Keratinocyte (primary cell): ENCODE results near the gene VIPR2. TPM values are rescaled to one million over a fixed set of nuclear protein-coding genes. Genes with fewer than 3 reads are reported as not detected.

ENCODE experiments used
- DNase-seq: peaks from one replicate; pipeline ENCODE4 v3.0.0-alpha.2; 2011; ENCODE audit warnings: low read depth, missing footprints, low spot score
- FAIRE-seq: peaks from 2 replicates; lab custom pipeline; 2011; peaks lifted over from hg19 to GRCh38; lab: Jason Lieb, UNC
- H2AFZ ChIP-seq: 2 replicates; pipeline ENCODE4 v1.6.0; 2012; ENCODE audit warnings: low read length, control low read depth, inconsistent platforms; ENCODE audit not compliant: control insufficient read depth
- H3K27ac ChIP-seq: 2 replicates; pipeline ENCODE4 v1.5.1; 2011; ENCODE audit warnings: low read length; ENCODE audit not compliant: control insufficient read depth, insufficient read depth
- H3K27me3 ChIP-seq: 3 replicates; pipeline ENCODE4 v1.6.0; 2011; ENCODE audit warnings: low read length; ENCODE audit not compliant: control insufficient read depth, insufficient read depth; ENCODE audit errors: extremely low read depth
- H3K36me3 ChIP-seq, 2 experiments: 2 replicates in 1 of 2; 3 replicates in 1 of 2; pipeline ENCODE4 v1.5.1; 2011; ENCODE audit warnings: low read length in 2 of 2, mild to moderate bottlenecking in 1 of 2; ENCODE audit not compliant: control insufficient read depth in 2 of 2, insufficient read depth in 2 of 2; ENCODE audit errors: extremely low read depth in 1 of 2
- H3K4me1 ChIP-seq: 3 replicates; pipeline ENCODE4 v1.5.1; 2011; ENCODE audit warnings: low read length; ENCODE audit not compliant: control insufficient read depth, insufficient read depth; ENCODE audit errors: extremely low read depth
- H3K4me2 ChIP-seq: 3 replicates; pipeline ENCODE4 v1.6.0; 2011; ENCODE audit warnings: low read depth, low read length; ENCODE audit not compliant: control insufficient read depth, insufficient read depth; ENCODE audit errors: extremely low read depth
- H3K4me3 ChIP-seq, 3 experiments: fragments of 200-600 bp in 1 of 3; sonication (generic) in 1 of 3; 2 replicates in 2 of 3; 3 replicates in 1 of 3; pipeline ENCODE4 v1.5.1; 2011 to 2016; ENCODE audit warnings: low read length in 3 of 3, mild to moderate bottlenecking in 3 of 3, control low read depth in 2 of 3, inconsistent platforms in 1 of 3, low read depth in 1 of 3, mixed read lengths in 1 of 3, mixed run types in 1 of 3, moderate library complexity in 1 of 3; ENCODE audit not compliant: control insufficient read depth in 2 of 3, insufficient read depth in 2 of 3; ENCODE audit errors: extremely low read depth in 1 of 3
- H3K79me2 ChIP-seq: 2 replicates; pipeline ENCODE4 v1.6.0; 2012; ENCODE audit warnings: low read length; ENCODE audit not compliant: control insufficient read depth, insufficient read depth
- H3K9ac ChIP-seq: 3 replicates; pipeline ENCODE4 v1.6.0; 2011; ENCODE audit warnings: low read length; ENCODE audit not compliant: control insufficient read depth, insufficient read depth; ENCODE audit errors: extremely low read depth
- H3K9me1 ChIP-seq: 3 replicates; pipeline ENCODE4 v1.6.0; 2011; ENCODE audit warnings: low read length; ENCODE audit not compliant: control insufficient read depth, insufficient read depth; ENCODE audit errors: extremely low read depth
- H3K9me3 ChIP-seq: 2 replicates; pipeline ENCODE4 v1.5.1; 2012; ENCODE audit warnings: low read depth, low read length; ENCODE audit not compliant: control insufficient read depth
- H4K20me1 ChIP-seq: 3 replicates; pipeline ENCODE4 v1.6.0; 2011; ENCODE audit warnings: low read length; ENCODE audit not compliant: control insufficient read depth, insufficient read depth; ENCODE audit errors: extremely low read depth
- EZH2 ChIP-seq: IDR thresholded peaks from one replicate; pipeline ENCODE4 v1.6.1; 2012; ENCODE audit warnings: inconsistent platforms, mild to moderate bottlenecking, low read length, moderate library complexity
- dilution Hi-C: fragments of 300-500 bp; cut with MboI; formaldehyde crosslinking; loops from one replicate; pipeline ENCODE4 v1.7.0; 2020; ENCODE audit warnings: low sequenced_read_pairs; ENCODE audit not compliant: extremely low pct_ligation_motif_present
- polyA plus RNA-seq, 5 experiments: library from polyadenylated mRNA; depleted of rRNA in 3 of 5; stranded (reverse) in 3 of 5; stranded (forward) in 1 of 5; unstranded in 1 of 5; fragments of >200 nt; gene quantifications; 1 replicate in 1 of 5; 2 replicates in 3 of 5; 3 replicates in 1 of 5; pipeline versions ENCODE4 v1.2.1 to v1.2.3, GENCODE V29; 2011 to 2012; ENCODE audit warnings: missing spikeins in 2 of 5, low read depth in 1 of 5, low replicate concordance in 1 of 5
- TF ChIP-seq, protein P1 (sequence below), 3 experiments: IDR thresholded peaks in 1 of 3; conservative IDR thresholded peaks in 1 of 3; optimal IDR thresholded peaks in 1 of 3; 2 replicates in 2 of 3; 3 replicates in 1 of 3; pipeline versions ENCODE3 to v1.5.1; 2011; ENCODE audit warnings: low read length in 3 of 3, mild to moderate bottlenecking in 3 of 3, moderate library complexity in 2 of 3, control low read depth in 1 of 3, inconsistent platforms in 1 of 3; ENCODE audit not compliant: insufficient read depth in 2 of 3; ENCODE audit errors: extremely low read depth in 1 of 3

VIPR2 gene
- polyA plus RNA-seq, 1 donor (not counting 4 experiments of a cell fraction or from before 2014, with no cell fraction given): not detected

DNA sequence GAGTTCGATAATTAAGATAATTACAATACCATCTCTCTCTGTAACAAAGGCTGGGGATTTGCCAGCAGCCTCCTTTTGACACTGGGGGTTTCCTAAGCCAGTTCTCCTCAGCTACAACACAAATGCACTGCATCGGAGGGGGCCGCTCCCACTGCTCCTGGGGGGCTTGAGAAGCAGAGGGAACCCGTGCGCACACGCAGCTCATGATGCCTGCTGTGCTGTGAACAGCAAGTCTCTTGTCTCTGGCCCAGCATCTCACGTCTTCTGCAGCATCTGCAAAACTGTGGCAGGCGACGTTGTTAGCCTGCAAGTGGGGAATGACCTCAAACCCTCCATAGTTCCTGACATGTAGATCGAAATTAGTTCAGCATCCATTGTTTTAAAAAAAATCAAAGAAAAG lies 5.5 kb downstream of the VIPR2 start:
- dilution Hi-C loops: loop anchor here (5.0 kb wide), 1 partner anchor 62 kb away; no protein-coding TSS in a partner anchor
- H3K36me3 ChIP-seq: no peaks in the 10 kb centered on the region
- no peak overlapping the region for H3K4me2 ChIP-seq
- FAIRE-seq (no peak), DNase-seq (no peak)
- no peaks in the 10 kb centered on the region for H3K4me1 ChIP-seq
- H3K9ac ChIP-seq: no peak overlapping the region
- H3K4me3 ChIP-seq: no peak overlapping the region
- no peaks in the 10 kb centered on the region for H3K9me3 ChIP-seq
- TF ChIP-seq EZH2: no peak
- TF ChIP-seq, protein P1, sequence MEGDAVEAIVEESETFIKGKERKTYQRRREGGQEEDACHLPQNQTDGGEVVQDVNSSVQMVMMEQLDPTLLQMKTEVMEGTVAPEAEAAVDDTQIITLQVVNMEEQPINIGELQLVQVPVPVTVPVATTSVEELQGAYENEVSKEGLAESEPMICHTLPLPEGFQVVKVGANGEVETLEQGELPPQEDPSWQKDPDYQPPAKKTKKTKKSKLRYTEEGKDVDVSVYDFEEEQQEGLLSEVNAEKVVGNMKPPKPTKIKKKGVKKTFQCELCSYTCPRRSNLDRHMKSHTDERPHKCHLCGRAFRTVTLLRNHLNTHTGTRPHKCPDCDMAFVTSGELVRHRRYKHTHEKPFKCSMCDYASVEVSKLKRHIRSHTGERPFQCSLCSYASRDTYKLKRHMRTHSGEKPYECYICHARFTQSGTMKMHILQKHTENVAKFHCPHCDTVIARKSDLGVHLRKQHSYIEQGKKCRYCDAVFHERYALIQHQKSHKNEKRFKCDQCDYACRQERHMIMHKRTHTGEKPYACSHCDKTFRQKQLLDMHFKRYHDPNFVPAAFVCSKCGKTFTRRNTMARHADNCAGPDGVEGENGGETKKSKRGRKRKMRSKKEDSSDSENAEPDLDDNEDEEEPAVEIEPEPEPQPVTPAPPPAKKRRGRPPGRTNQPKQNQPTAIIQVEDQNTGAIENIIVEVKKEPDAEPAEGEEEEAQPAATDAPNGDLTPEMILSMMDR (optimal IDR thresholded peaks at IDR 0.05 in 1 of 3, IDR thresholded peaks at IDR 0.05 in 1 of 3, conservative IDR thresholded peaks at IDR 0.05 in 1 of 3; ENCODE audit: extremely low read depth in 1 of 3, insufficient read depth in 2 of 3, low read length in 3 of 3): no peak
- H4K20me1 ChIP-seq: no peaks in the 10 kb centered on the region
- H3K27ac ChIP-seq: no peak overlapping the region
- no peak overlapping the region for H2AFZ ChIP-seq
- no peaks in the 10 kb centered on the region for H3K9me1 ChIP-seq
- peaks cover 19% of the 10 kb centered on the region for H3K27me3 ChIP-seq
- no peaks in the 10 kb centered on the region for H3K79me2 ChIP-seq

DNA sequence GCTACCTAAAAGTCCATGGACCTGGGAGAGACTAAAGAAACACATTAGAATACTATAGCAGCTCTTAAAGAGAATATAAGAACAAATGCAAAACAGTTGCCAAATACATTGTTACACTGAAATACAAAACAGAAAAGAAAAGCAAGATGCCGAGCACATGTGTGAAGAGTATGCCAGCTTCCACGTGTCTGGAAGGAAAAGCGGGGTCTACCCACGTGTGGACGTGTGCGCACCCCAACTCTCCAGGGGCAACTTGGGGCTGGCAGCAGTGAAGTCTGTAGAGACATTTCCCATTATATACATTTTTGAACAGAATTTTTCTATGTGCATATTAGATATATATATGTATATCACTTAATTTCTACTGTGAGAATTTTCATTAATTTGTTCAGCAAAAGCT lies 6.2 kb downstream of the VIPR2 start:
- DNase-seq: no peak
- H3K9ac ChIP-seq: no peak overlapping the region
- no peak for FAIRE-seq
- H3K9me1 ChIP-seq: no peaks in the 10 kb centered on the region
- no peaks in the 10 kb centered on the region for H3K79me2 ChIP-seq
- peaks cover 12% of the 10 kb centered on the region for H3K27me3 ChIP-seq
- TF ChIP-seq, protein P1 (optimal IDR thresholded peaks at IDR 0.05 in 1 of 3, IDR thresholded peaks at IDR 0.05 in 1 of 3, conservative IDR thresholded peaks at IDR 0.05 in 1 of 3; ENCODE audit: extremely low read depth in 1 of 3, insufficient read depth in 2 of 3, low read length in 3 of 3): no peak
- TF ChIP-seq EZH2: no peak
- H3K4me2 ChIP-seq: no peak overlapping the region
- no peaks in the 10 kb centered on the region for H3K9me3 ChIP-seq
- H2AFZ ChIP-seq: no peak overlapping the region
- H3K36me3 ChIP-seq: no peaks in the 10 kb centered on the region
- dilution Hi-C loops: loop anchor here (5.0 kb wide), 1 partner anchor 61 kb away; no protein-coding TSS in a partner anchor
- no peak overlapping the region for H3K4me3 ChIP-seq
- H4K20me1 ChIP-seq: no peaks in the 10 kb centered on the region
- H3K27ac ChIP-seq: no peak overlapping the region
- H3K4me1 ChIP-seq: no peaks in the 10 kb centered on the region
